NCI-H2029 treated with DMSO at 0.1 percent for 48 hours (cell line): ENCODE data around the gene CLPTM1L.
"Not testable (repeated sequence)": the region's sequence is repeated elsewhere in the genome, so short reads cannot be mapped to it uniquely, and the experiment has no call there.

Experiments used
- DNase-seq: peaks from one replicate; lab custom pipeline; 2025; lab: John Stamatoyannopoulos, UW

Gene CLPTM1L

GRCh38 chr5:1339818-1340210 lies 5.1 kb downstream of the CLPTM1L start:
- not testable (repeated sequence) for DNase-seq

- DNase-seq: not testable (repeated sequence)
These were observed 5.6 kb downstream of the CLPTM1L start for GRCh38 chr5:1339139-1339817.

GRCh38 chr5:1338506-1339070 lies 6.3 kb downstream of the CLPTM1L start:
- no peak for DNase-seq

- DNase-seq: no peak
These were observed 6.8 kb downstream of the CLPTM1L start for GRCh38 chr5:1338196-1338490.

GRCh38 chr5:1337489-1338195 lies 7.3 kb downstream of the CLPTM1L start:
- no peak for DNase-seq

GRCh38 chr5:1336749-1337488 lies 8.0 kb downstream of the CLPTM1L start:
- DNase-seq: no peak

- DNase-seq: no peak
These were observed 8.8 kb downstream of the CLPTM1L start for GRCh38 chr5:1336106-1336561.

GRCh38 chr5:1335540-1336095 lies 9.3 kb downstream of the CLPTM1L start:
- DNase-seq: no peak

GRCh38 chr5:1334831-1335539 lies 9.9 kb downstream of the CLPTM1L start:
- DNase-seq: no peak

GRCh38 chr5:1333986-1334385 lies 10.9 kb downstream of the CLPTM1L start:
- DNase-seq: no peak

- not testable (repeated sequence) for DNase-seq
These were observed 11.6 kb downstream of the CLPTM1L start for GRCh38 chr5:1333286-1333685.

GRCh38 chr5:1332461-1333001 lies 12.4 kb downstream of the CLPTM1L start:
- DNase-seq: no peak

- DNase-seq: no peak
These were observed 13.0 kb downstream of the CLPTM1L start for GRCh38 chr5:1331861-1332405.

- DNase-seq: no peak
These were observed 13.8 kb downstream of the CLPTM1L start for GRCh38 chr5:1330847-1331831.

- DNase-seq: no peak
These were observed 14.6 kb downstream of the CLPTM1L start for GRCh38 chr5:1330146-1330846.

GRCh38 chr5:1329111-1329579 lies 15.8 kb downstream of the CLPTM1L start:
- no peak for DNase-seq

- DNase-seq: not testable (repeated sequence)
These were observed 16.4 kb downstream of the CLPTM1L start for GRCh38 chr5:1328237-1329110.
